Endometrial microvascular endothelial cells (primary cell): ENCODE results near the gene ROBO1. TPM values are rescaled to one million over a fixed set of nuclear protein-coding genes. Genes with fewer than 3 reads are reported as not detected.
"Not testable (repeated sequence)": the region's sequence is repeated elsewhere in the genome, so short reads cannot be mapped to it uniquely, and the experiment has no call there.

Experiments used
- in situ Hi-C: cut with HindIII; loops from 2 replicates; pipeline ENCODE4 v1.10.0; 2017; ENCODE audit warnings: low sequenced_read_pairs, low pct_unique_long_range_greater_than_20kb; ENCODE audit errors: inconsistent ontology term
- total RNA-seq: library from RNA; depleted of rRNA; stranded (reverse); fragments of >200 nt; gene quantifications from one replicate; pipeline ENCODE4 v1.2.3, GENCODE V29; 2015; ENCODE audit errors: inconsistent ontology term

The ROBO1 gene
- total RNA-seq, 1 donor from 2014 or later = 4.0 TPM

DNA sequence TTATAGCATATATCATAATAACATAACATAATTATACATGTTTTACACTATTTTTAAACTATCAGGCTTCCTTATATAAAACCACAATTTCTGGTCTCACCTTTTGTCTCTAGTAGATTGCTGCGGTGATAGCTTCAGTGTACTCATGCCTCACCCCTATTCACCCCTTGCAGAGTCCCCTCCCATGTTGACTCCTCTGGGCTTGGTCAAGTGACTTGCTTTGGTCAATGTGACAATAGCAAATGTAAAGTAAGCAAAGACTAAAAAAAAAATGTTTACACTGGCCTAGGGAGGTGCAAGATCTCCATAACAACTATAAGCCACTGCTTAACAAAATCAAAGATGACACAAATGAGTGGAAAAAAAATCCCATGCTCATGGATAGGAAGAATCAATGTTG is 537.5 kb downstream of the ROBO1 start:
- in situ Hi-C loops = no loop called here

DNA sequence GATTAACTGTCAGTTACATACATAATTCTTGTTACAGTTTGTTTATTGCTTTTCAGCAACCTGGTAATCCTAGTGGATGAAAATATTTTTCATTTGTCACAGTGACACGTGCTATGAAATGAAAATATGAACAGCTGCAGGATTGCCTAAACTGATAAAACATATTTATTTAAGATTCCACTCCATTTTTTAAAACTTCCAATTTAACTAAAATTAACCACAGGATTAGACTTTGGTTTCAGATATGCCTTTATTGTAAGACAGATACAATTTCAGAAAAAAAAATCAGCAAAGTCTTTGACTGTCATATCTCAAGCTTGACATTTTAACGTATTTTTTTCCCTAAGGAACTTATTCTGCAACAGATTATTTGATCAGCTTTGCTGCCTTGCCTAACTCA is 550.7 kb downstream of the ROBO1 start:
- in situ Hi-C loops = no loop called here

DNA sequence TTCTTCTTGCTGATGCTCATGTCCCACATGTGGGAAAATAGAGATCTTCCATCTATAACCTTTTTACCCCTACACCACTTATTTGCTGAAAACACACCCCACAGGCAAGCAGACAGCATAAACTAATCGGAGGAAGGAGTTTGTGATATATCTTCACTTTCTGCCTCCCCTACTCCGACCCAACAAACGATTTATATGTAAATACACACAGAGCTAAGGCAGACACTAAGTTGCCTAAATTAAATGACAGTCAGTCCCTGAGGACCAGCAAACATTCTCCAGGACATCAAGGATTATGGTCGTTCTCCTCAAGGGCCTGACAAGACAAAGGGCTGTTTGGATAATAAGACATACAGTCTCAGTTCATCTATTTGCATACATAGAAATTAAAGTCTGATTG is 552.5 kb downstream of the ROBO1 start:
- in situ Hi-C loops = no loop called here

DNA sequence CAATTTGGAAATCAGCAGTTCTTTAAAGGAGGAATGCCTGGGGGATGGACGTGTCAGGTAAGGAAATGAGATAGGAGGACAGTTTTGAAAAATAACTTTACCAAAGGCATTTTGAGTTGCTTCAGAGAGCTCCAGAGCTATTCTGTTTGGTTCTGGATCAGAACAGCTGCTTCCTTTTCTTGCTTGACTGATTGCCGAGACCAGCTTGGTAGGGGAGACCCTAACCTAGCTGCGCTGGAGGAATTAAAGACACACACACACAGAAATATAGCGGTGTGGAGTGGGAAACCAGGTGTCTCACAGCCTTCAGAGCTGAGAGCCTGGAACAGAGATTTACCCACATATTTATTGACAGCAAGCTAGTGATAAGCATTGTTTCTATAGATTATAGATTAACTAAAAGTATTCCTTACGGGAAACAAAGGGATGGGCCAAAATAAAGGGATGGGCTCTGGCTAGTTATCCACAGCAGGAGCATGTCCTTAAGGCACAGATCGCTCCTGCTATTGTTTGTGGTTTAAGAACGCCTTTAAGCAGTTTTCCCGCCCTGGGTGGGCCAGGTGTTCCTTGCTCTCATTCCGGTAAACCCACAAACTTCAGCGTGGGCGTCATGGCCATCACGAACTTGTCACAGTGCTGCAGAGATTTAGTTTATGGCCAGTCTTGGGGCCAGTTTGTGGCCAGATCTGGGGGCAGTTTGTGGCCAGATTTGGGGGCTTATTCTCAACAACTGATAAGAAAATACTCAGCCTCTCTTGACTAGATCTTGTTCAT is 556.0 kb downstream of the ROBO1 start:
- in situ Hi-C loops = no loop called here

DNA sequence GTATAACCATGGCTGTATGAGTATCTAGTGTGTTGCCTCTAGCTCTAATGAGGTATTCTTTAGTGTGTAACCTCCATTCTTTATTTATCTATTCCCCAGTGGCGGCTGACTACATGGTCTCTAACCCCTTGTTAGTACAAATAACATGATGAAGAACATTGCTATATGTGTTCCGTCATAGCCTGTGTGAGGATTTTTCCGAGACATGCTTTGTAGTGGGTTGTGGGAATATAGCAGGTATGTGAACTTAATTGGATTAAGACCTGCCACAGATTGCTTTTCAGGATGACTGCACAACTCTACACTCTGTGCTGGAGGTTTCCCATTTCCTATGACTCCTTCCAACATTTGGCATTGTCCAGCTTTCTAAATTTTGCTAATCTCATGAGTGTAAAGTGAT is 563.4 kb downstream of the ROBO1 start:
- in situ Hi-C loops = no loop called here

DNA sequence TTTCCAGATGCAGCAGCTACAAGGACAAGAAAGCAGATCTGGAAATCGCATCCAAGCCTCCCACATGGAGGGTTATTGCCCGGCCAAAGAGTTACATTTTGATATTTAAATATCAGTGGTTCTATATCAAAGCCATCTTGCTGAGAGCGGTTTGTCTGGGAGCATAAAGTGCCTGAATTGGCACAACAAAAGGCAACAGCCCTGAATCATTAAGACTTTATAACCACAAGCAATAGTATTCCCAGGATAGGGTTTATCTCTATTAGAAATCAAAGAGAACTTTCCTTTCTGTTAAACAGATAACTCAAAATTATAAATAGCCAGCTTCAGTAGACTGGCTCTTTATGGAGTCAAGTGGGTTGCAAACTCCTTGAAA is 564.7 kb downstream of the ROBO1 start:
- in situ Hi-C loops = no loop called here

DNA sequence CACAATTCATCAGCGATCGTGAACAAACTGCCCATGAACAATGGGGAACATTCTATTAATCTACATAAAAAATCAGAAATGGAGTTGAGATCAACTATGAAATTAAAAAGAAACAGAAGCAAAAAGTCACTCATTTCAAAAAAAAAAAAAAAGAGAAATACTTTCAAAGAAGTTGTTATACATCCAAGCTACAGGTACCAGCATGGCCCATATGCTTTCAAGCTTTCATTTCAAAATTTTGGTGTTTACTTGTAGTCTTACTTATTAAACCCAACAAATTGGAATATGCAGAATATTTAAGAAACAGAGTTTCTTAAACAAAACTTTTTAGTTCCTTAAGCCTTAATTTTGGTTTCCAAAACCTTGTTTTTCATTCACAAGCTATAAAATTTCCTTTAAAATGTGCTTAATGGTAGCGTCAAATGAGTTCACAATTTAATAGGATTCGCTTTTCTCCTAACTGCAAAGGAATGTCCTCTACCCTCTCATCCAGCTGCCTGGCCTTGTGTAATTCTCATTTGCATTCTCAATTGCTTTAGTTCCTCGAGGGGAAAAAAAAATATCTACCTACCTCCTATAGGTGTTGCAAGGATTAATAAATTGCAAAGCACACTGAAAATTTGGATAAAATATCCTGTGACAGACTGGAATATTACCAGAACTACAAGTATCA is 565.2 kb downstream of the ROBO1 start:
- in situ Hi-C loops = no loop called here

DNA sequence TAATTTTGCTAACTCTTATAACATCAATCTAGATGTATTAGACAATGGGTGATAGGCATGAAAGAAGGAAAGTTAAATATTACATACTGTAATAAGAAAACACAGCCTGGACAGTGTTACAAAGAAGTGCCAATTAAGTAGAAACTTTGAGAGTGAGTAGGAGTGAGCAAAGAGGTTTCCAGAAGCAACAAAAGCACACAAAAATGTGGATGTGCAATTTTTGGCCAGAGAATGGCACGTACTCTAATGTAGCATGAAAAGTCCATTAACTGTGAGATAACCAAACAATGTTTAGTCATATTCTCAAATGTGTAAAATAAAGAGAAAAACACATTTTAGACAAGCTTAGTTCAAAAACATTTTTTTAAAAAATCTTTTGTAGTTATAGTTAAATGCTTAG is 567.3 kb downstream of the ROBO1 start:
- in situ Hi-C loops = no loop called here

DNA sequence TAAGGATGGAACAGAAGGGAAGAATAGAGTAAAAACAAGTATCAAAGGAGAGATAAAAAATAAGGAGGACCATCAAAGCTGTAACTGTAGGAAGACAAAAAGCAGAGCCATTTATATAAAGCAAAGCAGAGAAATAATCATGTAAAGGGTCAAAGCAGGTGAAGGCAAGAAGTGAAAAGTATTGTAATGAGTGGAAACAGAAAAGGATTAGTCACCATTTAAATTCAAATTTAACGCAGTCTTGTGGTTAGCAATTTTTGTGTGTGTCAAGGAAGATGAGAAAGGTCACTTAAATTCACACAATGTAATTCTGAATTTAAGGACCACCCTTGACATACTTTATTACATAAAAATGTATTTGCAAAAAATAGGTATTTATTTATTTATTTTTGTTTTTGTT is 567.8 kb downstream of the ROBO1 start:
- in situ Hi-C loops = no loop called here

DNA sequence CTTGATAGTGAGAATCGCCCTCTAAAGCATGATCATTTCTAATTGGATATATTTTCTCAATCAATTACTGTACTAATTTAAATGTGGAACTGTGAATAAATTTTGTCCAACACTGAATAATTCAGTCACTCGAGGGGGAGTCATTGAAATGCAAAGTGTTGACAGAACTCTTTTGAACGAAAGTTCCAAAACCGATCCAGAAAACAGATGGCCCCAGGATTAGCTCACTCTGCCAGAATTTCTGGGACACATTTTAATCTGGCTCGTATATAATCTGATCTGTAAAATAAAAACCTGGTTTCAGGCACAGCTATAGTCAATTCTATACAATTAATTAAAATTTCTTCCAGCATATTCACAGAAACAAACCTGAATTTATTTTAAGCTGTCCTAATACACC is 580.4 kb downstream of the ROBO1 start:
- in situ Hi-C loops = no loop called here

DNA sequence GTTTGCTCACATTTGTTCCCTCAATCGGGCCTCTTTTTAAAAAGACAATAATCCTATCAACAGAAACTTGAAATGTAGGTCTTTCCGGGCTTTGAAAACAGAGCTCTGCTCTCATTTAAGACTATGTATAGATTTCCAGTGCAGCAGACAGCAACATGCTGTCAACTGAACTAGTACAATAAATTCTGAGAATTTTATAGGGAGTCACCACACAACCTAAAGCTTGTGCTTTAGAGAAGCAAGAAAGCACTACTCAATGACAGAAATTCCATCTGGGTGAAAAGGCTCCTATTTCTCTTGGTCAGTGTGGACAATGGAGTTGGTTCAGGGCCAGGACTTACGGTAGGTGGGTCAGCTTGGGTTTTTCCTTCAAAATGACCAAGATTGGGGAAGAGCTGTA is 583.5 kb downstream of the ROBO1 start:
- in situ Hi-C loops = no loop called here

DNA sequence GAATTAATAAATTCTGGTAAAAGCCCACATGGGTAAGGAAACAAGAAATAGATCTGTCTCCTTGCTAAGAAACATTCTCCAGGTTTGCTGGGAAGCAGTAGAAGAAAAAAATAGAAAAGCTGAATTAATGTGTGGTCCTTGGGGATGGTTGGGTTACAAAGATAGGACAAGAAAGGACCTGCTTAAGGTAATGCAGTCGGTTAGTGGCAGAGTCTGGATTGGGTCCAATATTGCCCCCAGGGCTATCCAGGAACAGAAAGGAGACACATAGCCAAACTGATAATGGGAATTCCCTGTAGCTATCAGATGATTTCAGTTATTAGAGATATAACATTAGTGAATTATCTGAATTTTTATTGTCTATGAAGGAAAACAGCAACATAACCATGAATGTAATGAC is 584.3 kb downstream of the ROBO1 start:
- in situ Hi-C loops = no loop called here

DNA sequence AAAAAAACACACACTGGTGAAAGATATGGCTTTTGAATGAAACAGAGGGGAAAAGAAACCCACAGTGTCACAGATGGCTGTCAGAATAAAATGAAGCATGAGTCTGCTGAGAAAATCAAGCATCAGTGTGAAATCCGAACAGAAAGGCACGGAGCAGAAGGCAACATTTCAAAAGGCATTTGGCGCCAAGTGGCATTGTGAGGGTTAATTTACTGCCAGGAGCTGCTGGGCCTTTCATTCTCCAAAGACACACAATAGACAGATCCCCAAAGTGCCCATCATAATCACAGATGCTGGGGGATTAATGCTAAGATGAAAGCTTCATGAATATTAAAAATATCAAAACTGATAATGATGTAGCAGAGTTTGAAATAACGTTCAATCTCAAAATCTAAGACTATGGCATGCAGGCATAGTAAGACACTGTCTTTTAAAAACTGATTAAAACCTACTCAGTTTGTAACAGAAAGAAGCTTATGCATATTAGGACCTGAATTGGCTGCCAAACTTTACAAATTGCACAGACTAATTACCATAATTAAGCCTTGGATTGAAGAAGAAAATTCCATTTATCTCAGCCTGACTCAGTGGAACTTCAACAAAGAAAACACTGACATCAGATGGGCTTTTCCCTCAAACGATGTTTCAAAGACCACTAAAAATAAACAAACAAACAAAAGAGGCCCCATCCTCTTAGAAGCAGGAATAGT is 589.2 kb downstream of the ROBO1 start:
- in situ Hi-C loops = no loop called here

DNA sequence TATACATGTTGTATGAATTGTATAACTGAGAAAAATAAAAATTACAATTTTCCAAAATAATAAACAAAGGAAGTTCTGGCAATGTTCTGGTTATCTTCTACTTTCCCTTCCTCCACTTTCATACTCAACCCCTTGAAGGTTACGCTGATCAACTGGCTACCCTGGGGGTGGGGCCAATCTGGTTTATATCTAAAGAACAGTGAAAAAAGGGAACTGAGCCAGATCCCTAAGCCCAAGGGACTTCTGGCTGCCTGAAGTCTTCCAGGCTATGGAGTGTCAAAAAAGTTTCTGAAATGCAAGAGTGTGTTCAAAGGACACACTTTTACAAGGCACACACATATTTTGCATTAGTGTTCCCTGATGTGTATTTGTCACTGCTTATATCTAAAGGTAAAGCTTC is 591.9 kb downstream of the ROBO1 start:
- in situ Hi-C loops = no loop called here

DNA sequence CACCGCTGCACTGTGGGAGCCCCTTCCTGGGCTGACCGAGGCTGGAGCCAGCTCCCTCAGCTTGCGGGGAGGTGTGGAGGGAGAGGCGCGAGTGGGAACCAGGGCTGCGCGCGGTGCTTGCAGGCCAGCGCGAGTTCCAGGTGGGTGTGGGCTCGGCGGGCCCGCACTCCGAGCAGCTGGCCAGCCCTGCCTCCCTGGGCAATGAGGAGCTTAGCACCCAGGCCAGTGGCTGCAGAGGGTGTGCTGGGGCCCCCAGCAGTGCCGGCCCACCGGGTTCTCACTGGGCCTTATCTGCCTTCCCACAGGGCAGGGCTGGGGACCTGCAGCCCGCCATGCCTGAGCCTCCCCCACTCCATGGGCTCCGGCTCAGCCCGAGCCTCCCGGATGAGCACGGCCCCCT is 594.5 kb downstream of the ROBO1 start:
- in situ Hi-C loops = not testable (repeated sequence)

DNA sequence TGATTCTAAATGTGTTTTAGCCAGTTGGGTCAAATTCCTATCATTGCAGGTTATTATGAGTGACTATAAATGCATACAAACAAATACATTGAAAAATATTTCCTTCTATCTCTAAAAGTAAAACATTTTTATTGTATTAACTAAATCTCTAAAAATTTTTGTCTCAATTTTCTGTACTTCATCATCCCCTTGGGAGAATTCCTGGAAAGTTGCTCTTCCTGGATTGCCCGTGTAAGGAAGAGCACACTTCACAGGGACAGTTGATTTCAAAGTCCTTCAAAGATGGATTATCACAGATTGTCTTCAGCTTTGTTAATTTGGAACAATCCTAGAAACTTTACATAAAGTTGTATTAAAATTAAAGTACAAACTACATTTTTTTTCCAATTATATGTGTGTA is 595.6 kb downstream of the ROBO1 start:
- in situ Hi-C loops = no loop called here

DNA sequence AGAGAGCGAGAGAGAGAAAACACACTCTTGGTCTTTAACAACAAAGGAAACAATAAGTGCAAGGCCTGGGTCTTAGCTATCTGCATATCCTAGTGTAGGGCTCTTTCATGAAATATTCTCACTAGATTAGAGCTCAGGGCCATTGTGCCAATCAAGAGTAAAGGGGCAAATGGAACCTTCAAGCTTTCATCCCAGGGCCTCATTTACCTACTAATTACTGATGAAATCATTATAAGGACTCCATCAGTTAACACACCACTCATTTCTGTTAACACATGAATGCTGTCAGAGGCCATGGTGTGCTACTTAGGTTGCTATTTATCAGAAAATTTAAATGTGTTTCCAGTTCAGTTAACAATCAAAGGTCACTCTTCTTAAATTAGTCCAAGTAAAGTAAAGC is 597.8 kb downstream of the ROBO1 start:
- in situ Hi-C loops = no loop called here

DNA sequence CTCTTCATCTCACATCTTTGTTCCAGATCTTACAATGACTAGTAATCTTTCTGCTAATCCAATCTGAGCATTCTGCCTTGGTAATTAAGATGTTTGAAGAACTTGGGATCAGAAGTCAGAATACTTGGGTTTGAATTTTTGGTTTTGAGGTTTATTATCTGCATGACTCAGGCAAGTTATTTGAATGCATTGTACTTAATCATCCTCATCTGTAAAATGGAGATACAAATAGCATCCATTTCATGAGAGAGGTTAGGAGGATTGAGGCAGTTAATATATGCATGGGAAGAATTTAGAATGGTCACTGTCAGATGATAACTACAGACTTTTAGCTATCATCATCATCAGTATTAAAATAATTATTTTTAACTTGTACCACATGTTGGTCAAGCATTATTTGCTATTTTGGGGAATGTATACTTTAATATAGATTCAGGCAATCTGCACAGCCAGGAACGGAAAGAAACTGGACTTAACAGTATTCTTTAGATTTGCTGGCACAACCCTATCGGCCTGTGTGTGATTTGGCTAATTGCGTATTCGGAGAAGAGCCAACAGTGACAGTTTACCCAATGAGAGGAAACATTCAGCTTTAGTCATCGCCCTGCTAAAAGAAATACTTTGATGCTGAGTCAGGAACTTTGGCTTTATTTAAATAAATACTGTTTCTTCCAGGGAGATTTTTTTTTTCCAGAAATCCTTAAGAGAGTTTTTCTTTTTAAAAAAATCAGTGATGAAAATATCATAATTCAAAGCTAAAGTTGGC is 600.0 kb downstream of the ROBO1 start:
- in situ Hi-C loops = no loop called here

DNA sequence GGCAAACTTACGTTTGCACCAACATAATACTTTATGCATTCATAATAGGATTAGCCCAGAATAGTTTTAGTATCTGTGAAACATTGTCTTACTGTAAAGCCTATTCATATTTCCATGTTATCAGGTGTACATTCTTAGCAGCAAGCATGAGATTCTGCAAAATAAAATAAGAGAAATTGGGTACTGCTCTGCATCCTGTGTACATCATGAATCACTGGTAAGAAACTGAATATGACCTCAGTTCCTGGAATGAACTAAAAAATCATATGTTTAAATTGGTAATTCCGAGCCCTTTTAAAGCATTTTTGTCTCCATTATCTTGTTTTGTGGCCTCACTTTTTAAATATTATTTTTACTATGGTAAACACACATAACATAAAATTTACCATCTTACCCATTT is 605.1 kb downstream of the ROBO1 start:
- in situ Hi-C loops = no loop called here
